ENCODE results near the gene CYTH4. TPM values are rescaled to one million over a fixed set of nuclear protein-coding genes. Genes with fewer than 3 reads are reported as not detected.

The CYTH4 gene
- polyA plus RNA-seq, 1 donor (not counting 4 experiments of a cell fraction or from before 2014, with no cell fraction given) = 0.05 TPM

DNA sequence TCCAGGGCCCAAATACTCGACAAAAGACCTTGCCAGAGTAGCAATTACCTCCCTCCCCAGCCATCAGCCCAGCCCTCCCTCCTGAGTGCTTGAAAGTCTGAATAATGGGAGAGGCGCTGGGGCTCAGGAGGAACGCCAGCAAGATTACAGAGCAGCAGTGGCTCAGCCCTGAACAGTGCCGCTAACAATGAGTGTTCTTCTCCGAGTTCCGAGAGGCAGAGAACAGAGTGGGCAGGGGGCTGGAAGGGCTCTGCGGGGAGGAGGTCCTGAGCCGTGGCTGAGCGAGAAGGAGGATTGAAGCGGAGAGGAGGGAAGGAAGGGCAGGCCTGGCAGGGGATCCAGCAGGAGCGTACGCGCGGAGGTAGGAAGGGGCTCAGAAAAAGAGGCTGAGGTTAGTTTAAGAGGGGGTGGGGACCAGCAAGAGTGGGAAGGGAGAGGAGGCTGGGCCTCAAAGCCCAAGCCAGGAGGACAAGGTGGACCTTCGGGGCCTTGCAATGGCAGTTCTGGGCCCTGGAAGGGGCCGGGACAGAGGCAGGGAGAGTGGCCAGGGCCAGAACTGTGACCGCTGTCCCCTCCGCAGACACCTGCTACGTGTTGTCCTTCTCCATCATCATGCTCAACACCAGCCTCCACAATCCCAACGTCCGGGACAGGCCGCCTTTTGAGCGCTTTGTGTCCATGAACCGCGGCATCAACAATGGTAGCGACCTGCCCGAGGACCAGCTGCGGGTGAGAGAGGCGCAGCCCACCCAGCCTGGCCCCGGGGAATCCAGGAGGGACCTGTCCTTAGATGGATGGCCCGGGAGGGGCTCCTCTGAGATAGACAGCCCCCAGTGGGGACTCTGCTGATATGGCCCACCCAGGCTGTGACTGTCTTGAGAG lies 20.6 kb downstream of the CYTH4 start:
- Histone ChIP-seq H3K4me3 (ENCODE audit: control insufficient read depth in 2 of 3, extremely low read depth in 1 of 3, insufficient read depth in 2 of 3, low read depth in 1 of 3, low read length in 3 of 3) (no peak overlapping the region), H3K79me2 (ENCODE audit: control insufficient read depth, insufficient read depth, low read length) (no peaks in the 10 kb centered on the region), H2AFZ (ENCODE audit: control insufficient read depth, low read length) (no peak overlapping the region), H3K36me3 (ENCODE audit: control insufficient read depth in 2 of 2, extremely low read depth in 1 of 2, insufficient read depth in 2 of 2, low read length in 2 of 2) (no peaks in the 10 kb centered on the region), H4K20me1 (ENCODE audit: control insufficient read depth, extremely low read depth, insufficient read depth, low read length) (no peaks in the 10 kb centered on the region), H3K27ac (ENCODE audit: control insufficient read depth, insufficient read depth, low read length) (no peak overlapping the region), H3K9me1 (ENCODE audit: control insufficient read depth, extremely low read depth, insufficient read depth, low read length) (no peaks in the 10 kb centered on the region), H3K4me2 (ENCODE audit: control insufficient read depth, extremely low read depth, insufficient read depth, low read depth, low read length) (no peak overlapping the region), H3K27me3 (ENCODE audit: control insufficient read depth, extremely low read depth, insufficient read depth, low read length) (no peaks in the 10 kb centered on the region), H3K9ac (ENCODE audit: control insufficient read depth, extremely low read depth, insufficient read depth, low read length) (no peak overlapping the region), H3K4me1 (ENCODE audit: control insufficient read depth, extremely low read depth, insufficient read depth, low read length) (peaks cover 43% of the 10 kb centered on the region), H3K9me3 (ENCODE audit: control insufficient read depth, low read depth, low read length) (no peaks in the 10 kb centered on the region)
- no peak for FAIRE-seq
- DNase-seq (ENCODE audit: low read depth, low spot score) = no peak
- dilution Hi-C loops (cut with MboI; ENCODE audit: extremely low pct_ligation_motif_present, low sequenced_read_pairs) = no loop called here
- no peak for TF ChIP-seq EZH2 (IDR thresholded peaks at IDR 0.05; ENCODE audit: low read length)
- TF ChIP-seq, protein P1, sequence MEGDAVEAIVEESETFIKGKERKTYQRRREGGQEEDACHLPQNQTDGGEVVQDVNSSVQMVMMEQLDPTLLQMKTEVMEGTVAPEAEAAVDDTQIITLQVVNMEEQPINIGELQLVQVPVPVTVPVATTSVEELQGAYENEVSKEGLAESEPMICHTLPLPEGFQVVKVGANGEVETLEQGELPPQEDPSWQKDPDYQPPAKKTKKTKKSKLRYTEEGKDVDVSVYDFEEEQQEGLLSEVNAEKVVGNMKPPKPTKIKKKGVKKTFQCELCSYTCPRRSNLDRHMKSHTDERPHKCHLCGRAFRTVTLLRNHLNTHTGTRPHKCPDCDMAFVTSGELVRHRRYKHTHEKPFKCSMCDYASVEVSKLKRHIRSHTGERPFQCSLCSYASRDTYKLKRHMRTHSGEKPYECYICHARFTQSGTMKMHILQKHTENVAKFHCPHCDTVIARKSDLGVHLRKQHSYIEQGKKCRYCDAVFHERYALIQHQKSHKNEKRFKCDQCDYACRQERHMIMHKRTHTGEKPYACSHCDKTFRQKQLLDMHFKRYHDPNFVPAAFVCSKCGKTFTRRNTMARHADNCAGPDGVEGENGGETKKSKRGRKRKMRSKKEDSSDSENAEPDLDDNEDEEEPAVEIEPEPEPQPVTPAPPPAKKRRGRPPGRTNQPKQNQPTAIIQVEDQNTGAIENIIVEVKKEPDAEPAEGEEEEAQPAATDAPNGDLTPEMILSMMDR (optimal IDR thresholded peaks at IDR 0.05 in 1 of 3, IDR thresholded peaks at IDR 0.05 in 1 of 3, conservative IDR thresholded peaks at IDR 0.05 in 1 of 3; ENCODE audit: extremely low read depth in 1 of 3, insufficient read depth in 2 of 3, low read length in 3 of 3) = no peak

DNA sequence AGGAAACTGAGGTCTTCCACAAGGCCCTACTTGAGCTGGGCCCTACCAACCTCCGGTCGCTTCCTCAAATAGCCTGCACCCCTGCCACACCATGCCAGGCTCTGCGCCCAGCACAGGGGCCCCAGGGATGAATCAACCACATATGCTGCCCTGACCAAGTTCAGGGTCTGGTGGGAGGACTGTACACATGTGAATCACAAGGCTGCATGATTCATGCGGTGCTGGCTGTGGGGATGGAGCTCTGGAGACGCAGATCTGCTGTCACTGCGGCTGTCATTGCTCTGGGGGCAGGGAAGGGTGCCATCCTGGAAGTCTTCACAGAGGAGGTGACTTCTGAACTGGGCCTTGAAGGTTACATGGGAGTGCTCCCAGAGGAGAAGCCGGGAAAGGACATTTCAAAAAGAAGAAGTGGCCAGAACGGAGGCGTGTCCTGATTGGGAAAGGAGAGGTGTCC lies 21.5 kb downstream of the CYTH4 start:
- dilution Hi-C loops (cut with MboI; ENCODE audit: extremely low pct_ligation_motif_present, low sequenced_read_pairs) = no loop called here
- H3K4me1 ChIP-seq (ENCODE audit: control insufficient read depth, extremely low read depth, insufficient read depth, low read length) = peaks cover 50% of the 10 kb centered on the region
- no peaks in the 10 kb centered on the region for H3K9me1 ChIP-seq (ENCODE audit: control insufficient read depth, extremely low read depth, insufficient read depth, low read length)
- H3K4me3 ChIP-seq (ENCODE audit: control insufficient read depth in 2 of 3, extremely low read depth in 1 of 3, insufficient read depth in 2 of 3, low read depth in 1 of 3, low read length in 3 of 3) = no peak overlapping the region
- no peak overlapping the region for H2AFZ ChIP-seq (ENCODE audit: control insufficient read depth, low read length)
- H3K4me2 ChIP-seq (ENCODE audit: control insufficient read depth, extremely low read depth, insufficient read depth, low read depth, low read length) = no peak overlapping the region
- H3K79me2 ChIP-seq (ENCODE audit: control insufficient read depth, insufficient read depth, low read length) = no peaks in the 10 kb centered on the region
- DNase-seq (ENCODE audit: low read depth, low spot score) (no peak), FAIRE-seq (peak; percentile 94)
- TF ChIP-seq EZH2 (IDR thresholded peaks at IDR 0.05; ENCODE audit: low read length) = no peak
- TF ChIP-seq, protein P1 (optimal IDR thresholded peaks at IDR 0.05 in 1 of 3, IDR thresholded peaks at IDR 0.05 in 1 of 3, conservative IDR thresholded peaks at IDR 0.05 in 1 of 3; ENCODE audit: extremely low read depth in 1 of 3, insufficient read depth in 2 of 3, low read length in 3 of 3) = no peak
- H3K36me3 ChIP-seq (ENCODE audit: control insufficient read depth in 2 of 2, extremely low read depth in 1 of 2, insufficient read depth in 2 of 2, low read length in 2 of 2) = no peaks in the 10 kb centered on the region
- H3K27me3 ChIP-seq (ENCODE audit: control insufficient read depth, extremely low read depth, insufficient read depth, low read length) = no peaks in the 10 kb centered on the region
- no peaks in the 10 kb centered on the region for H4K20me1 ChIP-seq (ENCODE audit: control insufficient read depth, extremely low read depth, insufficient read depth, low read length)
- no peak overlapping the region for H3K9ac ChIP-seq (ENCODE audit: control insufficient read depth, extremely low read depth, insufficient read depth, low read length)
- peak overlapping the region; percentile 22 for H3K27ac ChIP-seq (ENCODE audit: control insufficient read depth, insufficient read depth, low read length)
- H3K9me3 ChIP-seq (ENCODE audit: control insufficient read depth, low read depth, low read length) = no peaks in the 10 kb centered on the region
